K562 (cell line): ENCODE data around the gene FOSL2. TPM values are rescaled to one million over a fixed set of nuclear protein-coding genes. Genes with fewer than 3 reads are reported as not detected.

Experiments
- ATAC-seq: fragments of 200-7000 bp; cut with Tn5 transposase; 3 replicates; pipeline ENCODE4 v1.9.1; 2020; ENCODE audit warnings: moderate library complexity
- BruUV-seq: library from RNA; stranded (reverse); fragments of 400-500 nt; replicated peaks from 2 replicates; lab custom pipeline; 2021; lab: Mats Ljungman, UMichigan
- CTCF ChIA-PET: fragments of 300-600 bp; formaldehyde crosslinking; extraction: SDS; loops from one replicate; lab custom pipeline; 2021; ENCODE audit warnings: low intra/inter-chr PET ratio; lab: Yijun Ruan, JAX
- POLR2A ChIA-PET: fragments of 300-600, 350-650 bp; sonication (Branson Sonifier 250); formaldehyde crosslinking; extraction: SDS; loops from one replicate; lab custom pipeline; 2021; ENCODE audit warnings: antibody characterized with exemption, inconsistent platforms; lab: Yijun Ruan, JAX
- DNase-seq, 4 experiments: peaks; one replicate each; pipeline versions ENCODE4 v3.0.0 to v3.0.0-alpha.2; 2011 to 2018; ENCODE audit warnings: low spot score in 3 of 4, mixed read lengths in 3 of 4; ENCODE audit errors: extremely low read depth in 1 of 4
- FAIRE-seq: peaks from 2 replicates; lab custom pipeline; 2011; peaks lifted over from hg19 to GRCh38; lab: Jason Lieb, UNC
- H2AFZ ChIP-seq: 2 replicates; pipeline ENCODE4 v1.6.0; 2011; ENCODE audit warnings: low read depth, low read length, control low read depth, inconsistent platforms
- H3K27ac ChIP-seq: fragments of 200-600 bp; 3 replicates; pipeline ENCODE4 v1.8.0; 2011; ENCODE audit warnings: low read depth, mild to moderate bottlenecking, control low read depth, inconsistent platforms, low read length, moderate library complexity, mixed read lengths; ENCODE audit errors: extremely low read depth
- H3K27me3 ChIP-seq, 2 experiments: fragments of 300-600 bp in 1 of 2; 2 replicates in 1 of 2; 3 replicates in 1 of 2; pipeline versions ENCODE4 v1.6.0 to v1.8.0; 2011; ENCODE audit warnings: inconsistent platforms in 2 of 2, low read length in 2 of 2, mild to moderate bottlenecking in 1 of 2, mixed read lengths in 1 of 2, moderate library complexity in 1 of 2; ENCODE audit not compliant: control insufficient read depth in 2 of 2, insufficient read depth in 2 of 2
- H3K36me3 ChIP-seq: fragments of 300-600 bp; 3 replicates; pipeline ENCODE4 v1.8.0; 2011; ENCODE audit warnings: mild to moderate bottlenecking, low read length, inconsistent platforms; ENCODE audit not compliant: control insufficient read depth, insufficient read depth
- H3K4me1 ChIP-seq, 2 experiments: fragments of 200-600 bp in 1 of 2; replicated peaks in 1 of 2; 2 replicates in 1 of 2; 3 replicates in 1 of 2; pipeline versions ENCODE4 v1.5.1 to v1.8.0; 2011; ENCODE audit warnings: inconsistent platforms in 2 of 2, low read length in 2 of 2, mild to moderate bottlenecking in 1 of 2, mixed read lengths in 1 of 2, moderate library complexity in 1 of 2; ENCODE audit not compliant: control insufficient read depth in 2 of 2, insufficient read depth in 2 of 2
- H3K4me2 ChIP-seq: 2 replicates; pipeline ENCODE4 v1.6.1; 2011; ENCODE audit warnings: low read length, control low read depth, inconsistent platforms, mixed read lengths; ENCODE audit not compliant: insufficient read depth
- H3K4me3 ChIP-seq: fragments of 200-600 bp; sonication (generic), shearing (Covaris generic); 2 replicates; pipeline ENCODE4 v1.5.1; 2016; ENCODE audit warnings: control low read depth, inconsistent platforms
- H3K79me2 ChIP-seq: fragments of 200-600 bp; 3 replicates; pipeline ENCODE4 v1.8.0; 2011; ENCODE audit warnings: low read length, inconsistent platforms; ENCODE audit not compliant: control insufficient read depth, insufficient read depth
- H3K9ac ChIP-seq, 2 experiments: 2 replicates each; pipeline versions ENCODE4 v1.6.0 to v1.6.1; 2011; ENCODE audit warnings: low read depth in 2 of 2, low read length in 2 of 2, control low read depth in 1 of 2, inconsistent platforms in 1 of 2, mild to moderate bottlenecking in 1 of 2, mixed read lengths in 1 of 2; ENCODE audit not compliant: insufficient read depth in 1 of 2
- H3K9me1 ChIP-seq: one replicate; pipeline ENCODE4 v1.6.0; 2011; ENCODE audit warnings: inconsistent platforms, mild to moderate bottlenecking, low read length, moderate library complexity; ENCODE audit not compliant: control insufficient read depth, insufficient read depth
- H3K9me3 ChIP-seq: replicated peaks from 2 replicates; pipeline ENCODE4 v1.5.1; 2011; ENCODE audit warnings: low read depth, low read length, inconsistent platforms; ENCODE audit not compliant: control insufficient read depth, insufficient read depth
- H4K20me1 ChIP-seq: replicated peaks from 2 replicates; pipeline ENCODE4 v1.6.1; 2011; ENCODE audit warnings: low read length, inconsistent platforms, mixed read lengths; ENCODE audit not compliant: control insufficient read depth, insufficient read depth
- ATF7 ChIP-seq: fragments of 450-650 bp; IDR thresholded peaks from 2 replicates; pipeline ENCODE4 v1.7.1; 2014; ENCODE audit warnings: mild to moderate bottlenecking, moderate library complexity
- BMI1 ChIP-seq: fragments of 150-350 bp; IDR thresholded peaks from 2 replicates; pipeline ENCODE4 v1.6.1; 2014; ENCODE audit warnings: low read length
- CBX1 ChIP-seq: sonication (generic); IDR thresholded peaks from 2 replicates; pipeline ENCODE4 v1.6.1; 2016; ENCODE audit warnings: antibody characterized with exemption, low read depth, mild to moderate bottlenecking
- MEF2D ChIP-seq: conservative IDR thresholded peaks from 2 replicates; pipeline ENCODE4 v1.6.1; 2016; ENCODE audit warnings: low read depth, missing genetic modification characterization, missing compliant biosample characterization
- PHF8 ChIP-seq: fragments of 200-600 bp; sonication (generic); IDR thresholded peaks from 2 replicates; pipeline ENCODE4 v1.6.1; 2012; ENCODE audit warnings: mixed run types, mild to moderate bottlenecking, inconsistent platforms, low read length, moderate library complexity, borderline replicate concordance
- ZC3H8 ChIP-seq: fragments of 450-650 bp; IDR thresholded peaks from 2 replicates; pipeline ENCODE4 v1.6.1; 2017
- WGBS: fragments of 100-300 bp; shearing (Covaris generic); methylation state at CpG from one replicate; pipeline ENCODE4 v1.1.6; 2016; ENCODE audit warnings: low coverage, mixed read lengths; ENCODE audit not compliant: insufficient coverage; ENCODE audit errors: missing lambda C conversion rate; 5-methylcytosine and 5-hydroxymethylcytosine counted together
- in situ Hi-C: fragments of 300-500 bp; cut with MboI; formaldehyde crosslinking; loops from 4 replicates; pipeline ENCODE4 v1.15.0; 2018; ENCODE audit warnings: inconsistent platforms, mixed read lengths
- intact Hi-C: fragments of 100-400 bp; cut with micrococcal nuclease; formaldehyde crosslinking; loops from 2 replicates; pipeline ENCODE4 v1.14.2; 2022
- polyA plus RNA-seq, 8 experiments: library from polyadenylated mRNA; depleted of rRNA in 4 of 8; stranded (reverse) in 5 of 8; unstranded in 3 of 8; fragments of >200 nt; fragmentation: Nextera tagmentation in 2 of 8; fragmentation: Illumina TruSeq in 1 of 8; extraction: Ambion mirVana in 2 of 8; extraction: Trizol in 1 of 8; gene quantifications; 2 replicates each; pipeline versions ENCODE4 v1.2.1 to v1.2.3, GENCODE V29; 2011 to 2014; ENCODE audit warnings: inconsistent platforms in 1 of 8, missing spikeins in 1 of 8
- total RNA-seq, 7 experiments: library from RNA; depleted of rRNA in 6 of 7; stranded (reverse); fragments of >200 nt in 6 of 7; fragmentation: Illumina TruSeq in 2 of 7; extraction: Trizol in 2 of 7; gene quantifications; 2 replicates each; pipeline versions ENCODE4 v1.2.1 to v1.2.3, GENCODE V29; 2011 to 2021; ENCODE audit warnings: low replicate concordance in 1 of 7
- TF ChIP-seq, protein P1 (sequence below): fragments of 200-800 bp; sonication (Bioruptor generic); IDR thresholded peaks from 2 replicates; pipeline ENCODE4 v1.6.1; 2017; ENCODE audit warnings: missing genetic modification characterization, missing compliant biosample characterization

Gene FOSL2
- total and polyA plus RNA-seq, 9 of the 15 experiments (the other 6 are each of a cell fraction or from before 2014, with no cell fraction given): 0.04 to 2.9 (median 0.80) TPM

DNA sequence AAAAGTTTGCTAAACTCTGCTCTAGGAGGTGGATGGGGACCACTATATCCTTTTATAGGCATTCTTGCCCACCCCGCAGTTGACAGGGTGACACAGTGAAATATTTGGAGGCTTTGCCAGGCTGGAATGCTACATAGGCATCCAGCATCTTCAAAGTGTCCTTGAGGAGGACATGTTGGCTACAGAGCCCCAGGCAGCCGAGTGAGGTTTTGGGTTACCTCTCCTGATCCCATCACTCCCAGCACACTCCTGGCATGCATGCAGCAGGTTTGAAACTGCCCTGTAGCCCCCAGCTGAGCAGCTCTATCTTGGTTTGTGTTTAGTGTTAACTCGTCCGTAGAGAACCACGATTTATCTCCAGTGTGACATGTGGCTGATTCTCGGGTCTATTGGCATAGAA, 7.3 kb downstream of the FOSL2 start (continued):
- no peak for TF ChIP-seq PHF8
- TF ChIP-seq MEF2D (tag): no peak

DNA sequence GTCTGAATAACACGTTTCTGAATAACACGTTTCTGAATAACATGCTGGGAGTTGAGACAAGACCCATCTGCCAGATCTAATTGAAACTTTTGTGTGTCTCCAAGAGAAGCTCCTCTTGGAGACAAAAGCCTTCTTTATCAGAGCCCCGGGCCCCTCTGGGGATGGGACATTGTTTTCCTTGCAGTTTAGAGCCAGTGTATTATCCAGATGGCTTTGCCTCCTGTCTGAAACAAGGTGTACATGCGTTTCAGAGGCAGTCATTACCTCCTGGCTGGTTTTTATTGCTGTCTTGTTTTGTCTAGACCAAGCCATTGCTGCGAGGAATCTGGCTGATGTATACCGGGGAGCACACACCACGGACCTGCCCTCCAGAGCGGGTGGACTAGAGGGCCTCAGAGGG, 7.8 kb downstream of the FOSL2 start:
- H3K9ac ChIP-seq: no peak overlapping the region
- TF ChIP-seq BMI1 (no peak), ATF7 (no peak), ZC3H8 (no peak), MEF2D (tag) (no peak), CBX1 (no peak)
- TF ChIP-seq, protein P1, sequence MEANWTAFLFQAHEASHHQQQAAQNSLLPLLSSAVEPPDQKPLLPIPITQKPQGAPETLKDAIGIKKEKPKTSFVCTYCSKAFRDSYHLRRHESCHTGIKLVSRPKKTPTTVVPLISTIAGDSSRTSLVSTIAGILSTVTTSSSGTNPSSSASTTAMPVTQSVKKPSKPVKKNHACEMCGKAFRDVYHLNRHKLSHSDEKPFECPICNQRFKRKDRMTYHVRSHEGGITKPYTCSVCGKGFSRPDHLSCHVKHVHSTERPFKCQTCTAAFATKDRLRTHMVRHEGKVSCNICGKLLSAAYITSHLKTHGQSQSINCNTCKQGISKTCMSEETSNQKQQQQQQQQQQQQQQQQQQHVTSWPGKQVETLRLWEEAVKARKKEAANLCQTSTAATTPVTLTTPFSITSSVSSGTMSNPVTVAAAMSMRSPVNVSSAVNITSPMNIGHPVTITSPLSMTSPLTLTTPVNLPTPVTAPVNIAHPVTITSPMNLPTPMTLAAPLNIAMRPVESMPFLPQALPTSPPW (CRISPR knock-in tag): no peak
- TF ChIP-seq, all 486 proteins: peak for 0
- Histone ChIP-seq H3K36me3 (no peaks in the 10 kb centered on the region), H3K4me2 (no peak overlapping the region), H3K27ac (no peak overlapping the region), H2AFZ (no peak overlapping the region), H3K4me1 (no peaks in the 10 kb centered on the region; a peak in 1 of 5 replicates), H3K9me3 (no peaks in the 10 kb centered on the region), H3K4me3 (no peak overlapping the region), H3K27me3 (peaks cover 15 to 44% of the 10 kb centered on the region in 2 experiments), H4K20me1 (no peaks in the 10 kb centered on the region), H3K79me2 (no peaks in the 10 kb centered on the region), H3K9me1 (no peaks in the 10 kb centered on the region)
- FAIRE-seq (no peak), ATAC-seq (no peak), DNase-seq (no peak)
- no TSS peak for BruUV-seq
- ChIA-PET POLR2A (no interaction called here), CTCF (no interaction called here)
- in situ Hi-C loops: loop anchor here (10.0 kb wide), 1 partner anchor 236 kb away; no protein-coding TSS in a partner anchor
- WGBS: 8% methylated on average over 8 of the region's 8 CpGs
- intact Hi-C loops: no loop called here
